Liver (tissue), 9 donors: ENCODE results near the gene GRIA3. TPM values are rescaled to one million over a fixed set of nuclear protein-coding genes. Genes with fewer than 3 reads are reported as not detected.

ENCODE experiments used
- DNase-seq: peaks from one replicate; pipeline ENCODE4 v3.0.0-alpha.2; 2017; ENCODE audit warnings: low spot score
- H3K27ac ChIP-seq, 2 donors: one replicate each; pipeline ENCODE4 v1.7.0; 2013; ENCODE audit warnings: inconsistent platforms in 2 of 2, low read length in 2 of 2, control low read depth in 1 of 2, low read depth in 1 of 2, mild to moderate bottlenecking in 1 of 2
- H3K27me3 ChIP-seq, 4 donors: one replicate each; pipeline versions ENCODE4 v1.6.1 to v1.7.0; 2013; ENCODE audit warnings: low read length in 3 of 4, inconsistent platforms in 1 of 4, mild to moderate bottlenecking in 1 of 4, moderate library complexity in 1 of 4; ENCODE audit not compliant: control insufficient read depth in 4 of 4, insufficient read depth in 4 of 4
- H3K36me3 ChIP-seq, 4 donors: one replicate each; pipeline versions ENCODE4 v1.6.1 to v1.7.0; 2013; ENCODE audit warnings: low read length in 3 of 4, mild to moderate bottlenecking in 3 of 4, low read depth in 1 of 4, moderate library complexity in 1 of 4; ENCODE audit not compliant: control insufficient read depth in 4 of 4, insufficient read depth in 3 of 4
- H3K4me1 ChIP-seq, 4 donors: one replicate each; pipeline versions ENCODE4 v1.6.1 to v1.7.0; 2013; ENCODE audit warnings: low read length in 3 of 4, mild to moderate bottlenecking in 3 of 4, moderate library complexity in 1 of 4; ENCODE audit not compliant: control insufficient read depth in 4 of 4, insufficient read depth in 4 of 4
- H3K4me3 ChIP-seq, 3 donors: one replicate each; pipeline versions ENCODE4 v1.6.1 to v1.7.0; 2013; ENCODE audit warnings: low read length in 3 of 3, control low read depth in 1 of 3, low read depth in 1 of 3, mild to moderate bottlenecking in 1 of 3
- H3K9ac ChIP-seq, 2 donors: one replicate each; pipeline ENCODE4 v1.7.0; 2013; ENCODE audit warnings: low read length in 2 of 2, mild to moderate bottlenecking in 2 of 2, moderate library complexity in 2 of 2, control low read depth in 1 of 2, low read depth in 1 of 2
- H3K9me3 ChIP-seq, 4 donors: one replicate each; pipeline versions ENCODE4 v1.6.1 to v1.7.0; 2013; ENCODE audit warnings: low read length in 3 of 4; ENCODE audit not compliant: control insufficient read depth in 4 of 4
- EGR1 ChIP-seq, 2 donors: IDR thresholded peaks; 2 replicates each; pipeline ENCODE4 v1.6.1; 2016 to 2018; ENCODE audit warnings: antibody characterized with exemption in 2 of 2, low read depth in 2 of 2
- FOXA1 ChIP-seq: IDR thresholded peaks from 2 replicates; pipeline ENCODE4 v1.6.1; 2016; ENCODE audit warnings: antibody characterized with exemption
- FOXA2 ChIP-seq: IDR thresholded peaks from 2 replicates; pipeline ENCODE4 v1.6.1; 2016; ENCODE audit warnings: antibody characterized with exemption
- GABPA ChIP-seq, 2 donors: IDR thresholded peaks in 1 of 2; conservative IDR thresholded peaks in 1 of 2; 2 replicates each; pipeline ENCODE4 v1.6.1; 2016; ENCODE audit warnings: antibody characterized with exemption in 2 of 2, mild to moderate bottlenecking in 1 of 2, moderate library complexity in 1 of 2
- HNF4A ChIP-seq, 2 donors: conservative IDR thresholded peaks; 2 replicates each; pipeline ENCODE4 v1.6.1; 2016; ENCODE audit warnings: antibody characterized with exemption in 2 of 2, mild to moderate bottlenecking in 2 of 2
- HNF4G ChIP-seq: IDR thresholded peaks from 2 replicates; pipeline ENCODE4 v1.6.1; 2016; ENCODE audit warnings: antibody characterized with exemption
- JUND ChIP-seq, 2 donors: IDR thresholded peaks; 2 replicates each; pipeline ENCODE4 v1.6.1; 2016; ENCODE audit warnings: antibody characterized with exemption in 2 of 2
- NR2F2 ChIP-seq: IDR thresholded peaks from 2 replicates; pipeline ENCODE4 v1.6.1; 2016; ENCODE audit warnings: antibody characterized with exemption
- RAD21 ChIP-seq, 2 donors: IDR thresholded peaks; 2 replicates each; pipeline ENCODE4 v1.6.1; 2016; ENCODE audit warnings: antibody characterized with exemption in 2 of 2, mild to moderate bottlenecking in 2 of 2
- RXRA ChIP-seq, 2 donors: IDR thresholded peaks; 2 replicates each; pipeline ENCODE4 v1.6.1; 2017 to 2018; ENCODE audit warnings: antibody characterized with exemption in 2 of 2, mild to moderate bottlenecking in 1 of 2
- SP1 ChIP-seq: IDR thresholded peaks from 2 replicates; pipeline ENCODE4 v1.6.1; 2018; ENCODE audit warnings: antibody characterized with exemption, mild to moderate bottlenecking
- TAF1 ChIP-seq: conservative IDR thresholded peaks from 2 replicates; pipeline ENCODE4 v1.6.1; 2016; ENCODE audit warnings: antibody characterized with exemption, mild to moderate bottlenecking
- YY1 ChIP-seq: IDR thresholded peaks from 2 replicates; pipeline ENCODE4 v1.6.1; 2016; ENCODE audit warnings: antibody characterized with exemption, mild to moderate bottlenecking
- WGBS: extraction: QIAGEN DNeasy Blood & Tissue Kit; methylation state at CpG from one replicate; pipeline ENCODE4 v1.1.7; 2013; 5-methylcytosine and 5-hydroxymethylcytosine counted together
- polyA plus RNA-seq, 2 donors: library from polyadenylated mRNA; stranded (reverse) in 1 of 2; unstranded in 1 of 2; fragments of 200-250 nt in 1 of 2; fragments of >200 nt in 1 of 2; fragmentation: Nextera tagmentation in 1 of 2; extraction: Ambion mirVana in 1 of 2; gene quantifications; one replicate each; pipeline versions ENCODE4 v1.2.1 to v1.2.3, GENCODE V29; 2013 to 2015
- total RNA-seq, 2 donors: library from RNA; depleted of rRNA; stranded (reverse); fragments of >200 nt; gene quantifications; one replicate each; pipeline ENCODE4 v1.2.3, GENCODE V29; 2014
- TF ChIP-seq, protein P1 (sequence below): fragments of 150-350 bp; IDR thresholded peaks from 2 replicates; pipeline ENCODE4 v1.5.1; 2017; ENCODE audit warnings: improper control_type of control experiment, low read depth, low read length; ENCODE audit not compliant: missing input control
- TF ChIP-seq, protein P2 (sequence below): IDR thresholded peaks from 2 replicates; pipeline ENCODE4 v1.6.1; 2016; ENCODE audit warnings: antibody characterized with exemption, mild to moderate bottlenecking
- TF ChIP-seq, protein P3 (sequence below): IDR thresholded peaks from 2 replicates; pipeline ENCODE4 v1.6.1; 2016; ENCODE audit warnings: antibody characterized with exemption
- TF ChIP-seq, protein P4 (sequence below): IDR thresholded peaks from 2 replicates; pipeline ENCODE4 v1.6.1; 2016; ENCODE audit warnings: antibody characterized with exemption
- TF ChIP-seq, protein P5 (sequence below): IDR thresholded peaks from 2 replicates; pipeline ENCODE4 v1.6.1; 2016; ENCODE audit warnings: antibody characterized with exemption
- donor health status: healthy.
- donor health status: healthy.
- donor health status: healthy.
- donor health status: healthy.
- donor health status: healthy.

The GRIA3 gene
- total and polyA plus RNA-seq, 4 donors, result 1.5 to 3.4 (median 2.9) TPM

DNA sequence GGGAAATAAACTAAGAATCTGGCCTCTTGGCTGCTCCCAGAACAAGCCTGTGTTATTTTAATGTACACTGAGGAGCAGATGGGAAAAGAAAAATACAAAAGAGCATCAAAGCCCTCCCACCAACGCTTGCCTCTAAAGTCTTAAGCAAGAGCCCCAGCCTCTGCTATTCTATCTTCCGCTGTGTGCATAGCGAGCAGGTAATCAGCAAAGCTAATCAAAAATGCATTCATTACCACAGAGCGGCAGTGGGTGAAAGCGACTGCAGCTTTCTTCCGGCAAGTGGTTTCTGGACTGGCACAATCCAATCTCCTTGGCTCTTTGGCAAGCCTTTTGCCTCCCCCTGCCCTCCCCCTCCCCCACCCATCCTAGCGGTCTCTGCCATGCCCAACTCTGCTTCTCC, 13.5 kb upstream of the GRIA3 start (continued):
- TF ChIP-seq, protein P1, sequence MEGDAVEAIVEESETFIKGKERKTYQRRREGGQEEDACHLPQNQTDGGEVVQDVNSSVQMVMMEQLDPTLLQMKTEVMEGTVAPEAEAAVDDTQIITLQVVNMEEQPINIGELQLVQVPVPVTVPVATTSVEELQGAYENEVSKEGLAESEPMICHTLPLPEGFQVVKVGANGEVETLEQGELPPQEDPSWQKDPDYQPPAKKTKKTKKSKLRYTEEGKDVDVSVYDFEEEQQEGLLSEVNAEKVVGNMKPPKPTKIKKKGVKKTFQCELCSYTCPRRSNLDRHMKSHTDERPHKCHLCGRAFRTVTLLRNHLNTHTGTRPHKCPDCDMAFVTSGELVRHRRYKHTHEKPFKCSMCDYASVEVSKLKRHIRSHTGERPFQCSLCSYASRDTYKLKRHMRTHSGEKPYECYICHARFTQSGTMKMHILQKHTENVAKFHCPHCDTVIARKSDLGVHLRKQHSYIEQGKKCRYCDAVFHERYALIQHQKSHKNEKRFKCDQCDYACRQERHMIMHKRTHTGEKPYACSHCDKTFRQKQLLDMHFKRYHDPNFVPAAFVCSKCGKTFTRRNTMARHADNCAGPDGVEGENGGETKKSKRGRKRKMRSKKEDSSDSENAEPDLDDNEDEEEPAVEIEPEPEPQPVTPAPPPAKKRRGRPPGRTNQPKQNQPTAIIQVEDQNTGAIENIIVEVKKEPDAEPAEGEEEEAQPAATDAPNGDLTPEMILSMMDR, result no peak
- TF ChIP-seq JUND (IDR thresholded peaks at IDR 0.05) (no peak), GABPA (IDR thresholded peaks at IDR 0.05 in 1 of 2, conservative IDR thresholded peaks at IDR 0.05 in 1 of 2) (no peak), EGR1 (IDR thresholded peaks at IDR 0.05; ENCODE audit: low read depth in 2 of 2) (no peak), NR2F2 (no peak), SP1 (no peak), RXRA (IDR thresholded peaks at IDR 0.05) (no peak)

DNA sequence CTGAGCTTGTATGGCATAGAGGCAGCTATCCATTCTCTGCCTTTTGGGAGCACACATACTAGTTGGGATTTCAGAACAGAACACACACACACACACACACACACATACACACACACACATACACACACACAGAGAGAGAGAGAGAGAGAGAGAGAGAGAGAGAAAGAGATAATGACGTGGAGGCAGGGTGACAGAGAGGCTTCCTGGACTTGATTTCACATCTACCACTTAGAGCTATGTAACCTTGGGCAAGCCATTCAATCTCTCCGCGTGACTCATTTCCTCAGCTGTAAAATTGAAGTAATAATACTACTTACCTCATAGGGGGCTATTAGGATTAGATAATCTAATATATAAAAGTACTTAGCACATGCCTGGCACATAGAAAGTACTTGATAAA, 12.3 kb upstream of the GRIA3 start:
- Histone ChIP-seq H3K4me1 (no peaks in the 10 kb centered on the region), H3K36me3 (no peaks in the 10 kb centered on the region), H3K27ac (no peak overlapping the region), H3K4me3 (no peak overlapping the region), H3K27me3 (no peaks in the 10 kb centered on the region), H3K9me3 (no peaks in the 10 kb centered on the region), H3K9ac (no peak overlapping the region)
- WGBS, result 83% methylated on average over 3 of the region's 3 CpGs
- no peak for DNase-seq
- no peak for TF ChIP-seq RXRA (IDR thresholded peaks at IDR 0.05)
- TF ChIP-seq FOXA2, result no peak
- no peak for TF ChIP-seq FOXA1
- no peak for TF ChIP-seq GABPA (IDR thresholded peaks at IDR 0.05 in 1 of 2, conservative IDR thresholded peaks at IDR 0.05 in 1 of 2)
- TF ChIP-seq, protein P2, sequence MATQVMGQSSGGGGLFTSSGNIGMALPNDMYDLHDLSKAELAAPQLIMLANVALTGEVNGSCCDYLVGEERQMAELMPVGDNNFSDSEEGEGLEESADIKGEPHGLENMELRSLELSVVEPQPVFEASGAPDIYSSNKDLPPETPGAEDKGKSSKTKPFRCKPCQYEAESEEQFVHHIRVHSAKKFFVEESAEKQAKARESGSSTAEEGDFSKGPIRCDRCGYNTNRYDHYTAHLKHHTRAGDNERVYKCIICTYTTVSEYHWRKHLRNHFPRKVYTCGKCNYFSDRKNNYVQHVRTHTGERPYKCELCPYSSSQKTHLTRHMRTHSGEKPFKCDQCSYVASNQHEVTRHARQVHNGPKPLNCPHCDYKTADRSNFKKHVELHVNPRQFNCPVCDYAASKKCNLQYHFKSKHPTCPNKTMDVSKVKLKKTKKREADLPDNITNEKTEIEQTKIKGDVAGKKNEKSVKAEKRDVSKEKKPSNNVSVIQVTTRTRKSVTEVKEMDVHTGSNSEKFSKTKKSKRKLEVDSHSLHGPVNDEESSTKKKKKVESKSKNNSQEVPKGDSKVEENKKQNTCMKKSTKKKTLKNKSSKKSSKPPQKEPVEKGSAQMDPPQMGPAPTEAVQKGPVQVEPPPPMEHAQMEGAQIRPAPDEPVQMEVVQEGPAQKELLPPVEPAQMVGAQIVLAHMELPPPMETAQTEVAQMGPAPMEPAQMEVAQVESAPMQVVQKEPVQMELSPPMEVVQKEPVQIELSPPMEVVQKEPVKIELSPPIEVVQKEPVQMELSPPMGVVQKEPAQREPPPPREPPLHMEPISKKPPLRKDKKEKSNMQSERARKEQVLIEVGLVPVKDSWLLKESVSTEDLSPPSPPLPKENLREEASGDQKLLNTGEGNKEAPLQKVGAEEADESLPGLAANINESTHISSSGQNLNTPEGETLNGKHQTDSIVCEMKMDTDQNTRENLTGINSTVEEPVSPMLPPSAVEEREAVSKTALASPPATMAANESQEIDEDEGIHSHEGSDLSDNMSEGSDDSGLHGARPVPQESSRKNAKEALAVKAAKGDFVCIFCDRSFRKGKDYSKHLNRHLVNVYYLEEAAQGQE, result no peak
- TF ChIP-seq YY1, result no peak
- TF ChIP-seq HNF4A (conservative IDR thresholded peaks at IDR 0.05), result no peak
- TF ChIP-seq, protein P3, sequence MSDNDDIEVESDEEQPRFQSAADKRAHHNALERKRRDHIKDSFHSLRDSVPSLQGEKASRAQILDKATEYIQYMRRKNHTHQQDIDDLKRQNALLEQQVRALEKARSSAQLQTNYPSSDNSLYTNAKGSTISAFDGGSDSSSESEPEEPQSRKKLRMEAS, result no peak
- TF ChIP-seq, protein P4, sequence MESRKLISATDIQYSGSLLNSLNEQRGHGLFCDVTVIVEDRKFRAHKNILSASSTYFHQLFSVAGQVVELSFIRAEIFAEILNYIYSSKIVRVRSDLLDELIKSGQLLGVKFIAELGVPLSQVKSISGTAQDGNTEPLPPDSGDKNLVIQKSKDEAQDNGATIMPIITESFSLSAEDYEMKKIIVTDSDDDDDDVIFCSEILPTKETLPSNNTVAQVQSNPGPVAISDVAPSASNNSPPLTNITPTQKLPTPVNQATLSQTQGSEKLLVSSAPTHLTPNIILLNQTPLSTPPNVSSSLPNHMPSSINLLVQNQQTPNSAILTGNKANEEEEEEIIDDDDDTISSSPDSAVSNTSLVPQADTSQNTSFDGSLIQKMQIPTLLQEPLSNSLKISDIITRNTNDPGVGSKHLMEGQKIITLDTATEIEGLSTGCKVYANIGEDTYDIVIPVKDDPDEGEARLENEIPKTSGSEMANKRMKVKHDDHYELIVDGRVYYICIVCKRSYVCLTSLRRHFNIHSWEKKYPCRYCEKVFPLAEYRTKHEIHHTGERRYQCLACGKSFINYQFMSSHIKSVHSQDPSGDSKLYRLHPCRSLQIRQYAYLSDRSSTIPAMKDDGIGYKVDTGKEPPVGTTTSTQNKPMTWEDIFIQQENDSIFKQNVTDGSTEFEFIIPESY, result no peak
- TF ChIP-seq TAF1, result no peak
- no peak for TF ChIP-seq NR2F2
- no peak for TF ChIP-seq HNF4G
- TF ChIP-seq, protein P5, sequence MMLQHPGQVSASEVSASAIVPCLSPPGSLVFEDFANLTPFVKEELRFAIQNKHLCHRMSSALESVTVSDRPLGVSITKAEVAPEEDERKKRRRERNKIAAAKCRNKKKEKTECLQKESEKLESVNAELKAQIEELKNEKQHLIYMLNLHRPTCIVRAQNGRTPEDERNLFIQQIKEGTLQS, result no peak
- TF ChIP-seq SP1, result no peak
- no peak for TF ChIP-seq EGR1 (IDR thresholded peaks at IDR 0.05; ENCODE audit: low read depth in 2 of 2)
- no peak for TF ChIP-seq JUND (IDR thresholded peaks at IDR 0.05)
- no peak for TF ChIP-seq RAD21 (IDR thresholded peaks at IDR 0.05)
